PFSK-1 (cell line): ENCODE measurements around the gene NKPD1.

Experiments
- FOXP2 ChIP-seq: optimal IDR thresholded peaks from 2 replicates; pipeline ENCODE3; 2011; ENCODE audit warnings: borderline replicate concordance, control low read depth, inconsistent platforms; ENCODE audit not compliant: insufficient read depth; ENCODE audit errors: extremely low read length, extremely low read depth
- POLR2AphosphoS5 ChIP-seq: IDR thresholded peaks from 2 replicates; pipeline ENCODE4 v1.6.1; 2012; ENCODE audit warnings: low read depth, mild to moderate bottlenecking, control low read depth, low read length, moderate library complexity
- SIN3A ChIP-seq: IDR thresholded peaks from 2 replicates; pipeline ENCODE4 v1.6.1; 2012; ENCODE audit warnings: mild to moderate bottlenecking, low read length, moderate library complexity, borderline replicate concordance; ENCODE audit not compliant: insufficient read depth
- TAF1 ChIP-seq: IDR thresholded peaks from 2 replicates; pipeline ENCODE4 v1.6.1; 2012; ENCODE audit warnings: low read length, control low read depth, borderline replicate concordance; ENCODE audit not compliant: insufficient read depth
- TF ChIP-seq, protein P1 (sequence below), 2 experiments: IDR thresholded peaks; 2 replicates each; pipeline versions ENCODE4 v1.6.1 to v1.8.0; 2011 to 2012; ENCODE audit warnings: low read depth in 2 of 2, low read length in 2 of 2, control low read depth in 1 of 2, inconsistent platforms in 1 of 2, mild to moderate bottlenecking in 1 of 2, moderate library complexity in 1 of 2; ENCODE audit not compliant: insufficient read depth in 1 of 2

The NKPD1 gene

DNA sequence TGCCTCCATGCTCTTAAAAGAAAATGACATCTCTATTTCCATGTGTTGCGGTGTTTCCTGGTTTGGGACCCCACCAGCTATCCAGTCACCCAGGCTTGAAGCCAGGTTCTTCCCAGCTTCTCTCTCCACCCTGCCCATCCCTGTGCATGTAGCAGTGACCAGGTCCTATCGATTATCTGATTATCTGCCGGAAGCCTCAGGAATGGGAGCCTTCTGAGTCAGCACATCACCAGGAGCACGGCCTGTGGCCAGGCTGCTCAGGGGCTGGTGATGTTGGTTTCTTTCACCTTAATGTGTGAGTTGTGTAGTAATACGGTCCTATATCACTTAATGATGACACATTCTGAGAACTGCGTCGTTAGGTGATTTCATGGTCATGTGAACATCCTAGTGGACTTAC, 34.1 kb downstream of the NKPD1 start:
- TF ChIP-seq FOXP2 (no peak), SIN3A (no peak)
- TF ChIP-seq, protein P1, sequence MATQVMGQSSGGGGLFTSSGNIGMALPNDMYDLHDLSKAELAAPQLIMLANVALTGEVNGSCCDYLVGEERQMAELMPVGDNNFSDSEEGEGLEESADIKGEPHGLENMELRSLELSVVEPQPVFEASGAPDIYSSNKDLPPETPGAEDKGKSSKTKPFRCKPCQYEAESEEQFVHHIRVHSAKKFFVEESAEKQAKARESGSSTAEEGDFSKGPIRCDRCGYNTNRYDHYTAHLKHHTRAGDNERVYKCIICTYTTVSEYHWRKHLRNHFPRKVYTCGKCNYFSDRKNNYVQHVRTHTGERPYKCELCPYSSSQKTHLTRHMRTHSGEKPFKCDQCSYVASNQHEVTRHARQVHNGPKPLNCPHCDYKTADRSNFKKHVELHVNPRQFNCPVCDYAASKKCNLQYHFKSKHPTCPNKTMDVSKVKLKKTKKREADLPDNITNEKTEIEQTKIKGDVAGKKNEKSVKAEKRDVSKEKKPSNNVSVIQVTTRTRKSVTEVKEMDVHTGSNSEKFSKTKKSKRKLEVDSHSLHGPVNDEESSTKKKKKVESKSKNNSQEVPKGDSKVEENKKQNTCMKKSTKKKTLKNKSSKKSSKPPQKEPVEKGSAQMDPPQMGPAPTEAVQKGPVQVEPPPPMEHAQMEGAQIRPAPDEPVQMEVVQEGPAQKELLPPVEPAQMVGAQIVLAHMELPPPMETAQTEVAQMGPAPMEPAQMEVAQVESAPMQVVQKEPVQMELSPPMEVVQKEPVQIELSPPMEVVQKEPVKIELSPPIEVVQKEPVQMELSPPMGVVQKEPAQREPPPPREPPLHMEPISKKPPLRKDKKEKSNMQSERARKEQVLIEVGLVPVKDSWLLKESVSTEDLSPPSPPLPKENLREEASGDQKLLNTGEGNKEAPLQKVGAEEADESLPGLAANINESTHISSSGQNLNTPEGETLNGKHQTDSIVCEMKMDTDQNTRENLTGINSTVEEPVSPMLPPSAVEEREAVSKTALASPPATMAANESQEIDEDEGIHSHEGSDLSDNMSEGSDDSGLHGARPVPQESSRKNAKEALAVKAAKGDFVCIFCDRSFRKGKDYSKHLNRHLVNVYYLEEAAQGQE (IDR thresholded peaks at IDR 0.05; ENCODE audit: insufficient read depth in 1 of 2, low read depth in 2 of 2, low read length in 2 of 2) = no peak

DNA sequence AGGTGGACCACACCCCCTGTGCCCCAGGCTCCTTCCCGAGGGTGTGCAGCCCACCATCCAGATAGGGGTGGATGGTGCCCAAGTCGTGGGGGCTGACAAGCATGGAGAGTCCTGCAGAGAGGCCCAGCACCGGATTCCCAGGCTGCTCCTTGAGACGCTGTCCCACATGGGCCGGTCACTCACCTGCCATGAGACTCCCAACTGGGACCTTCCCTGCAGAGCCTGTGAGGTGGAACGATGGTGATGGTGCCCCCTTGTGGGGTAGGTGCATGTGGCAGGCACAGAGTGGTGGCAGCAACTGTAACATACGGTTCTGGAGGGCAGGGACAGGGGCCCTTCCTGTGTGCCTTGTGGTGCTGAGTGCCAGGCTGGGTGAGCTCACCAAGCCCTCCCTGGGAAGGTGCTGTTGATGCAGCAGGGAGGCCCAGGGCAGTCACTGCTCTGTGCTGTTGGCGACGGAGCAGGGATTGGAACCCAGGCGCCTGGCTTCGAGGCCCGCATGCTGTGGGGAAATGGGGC, 34.7 kb downstream of the NKPD1 start:
- no peak for TF ChIP-seq SIN3A

DNA sequence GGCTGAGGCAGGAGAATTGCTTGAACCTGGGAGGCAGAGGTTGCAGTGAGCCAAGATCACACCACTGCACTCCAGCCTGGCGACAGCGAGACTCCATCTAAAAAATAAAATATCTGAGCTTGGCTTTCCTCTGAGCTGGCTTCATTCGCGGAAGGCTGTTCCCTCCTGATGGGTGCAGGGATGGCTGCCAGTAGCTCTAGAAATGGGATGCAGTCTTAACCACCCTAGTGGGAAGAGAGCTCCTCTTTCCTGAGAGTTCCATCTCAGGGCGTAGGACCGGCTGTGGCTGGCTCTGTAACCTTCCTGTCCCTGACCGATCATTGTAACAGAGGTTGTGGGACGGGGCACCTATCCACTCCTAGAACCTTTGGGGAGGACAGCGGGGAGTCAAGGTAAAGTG, 35.4 kb downstream of the NKPD1 start:
- no peak for TF ChIP-seq TAF1
- TF ChIP-seq, protein P1 (IDR thresholded peaks at IDR 0.05; ENCODE audit: insufficient read depth in 1 of 2, low read depth in 2 of 2, low read length in 2 of 2) = no peak
- TF ChIP-seq SIN3A = no peak
- TF ChIP-seq POLR2AphosphoS5 = no peak
- no peak for TF ChIP-seq FOXP2

DNA sequence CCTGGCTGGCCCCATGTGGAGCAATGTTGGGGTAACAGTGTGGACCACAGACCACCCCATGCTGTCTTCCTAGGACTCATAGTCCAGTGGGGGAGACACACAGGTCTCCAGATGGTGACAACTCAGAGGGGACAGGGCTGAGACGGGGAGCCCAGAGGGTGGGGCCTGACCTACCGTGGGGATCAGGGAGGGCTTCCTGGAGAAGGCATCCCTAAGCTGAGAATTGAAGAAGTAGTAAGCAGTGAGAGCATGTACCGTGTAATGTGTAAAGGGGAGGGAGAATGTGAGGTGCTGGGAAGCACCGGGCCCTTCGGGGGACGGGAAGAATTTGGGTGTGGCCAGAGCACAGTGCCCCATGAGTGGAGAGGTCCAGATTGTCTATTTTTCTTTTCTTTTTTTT, 36.8 kb downstream of the NKPD1 start:
- TF ChIP-seq SIN3A (no peak), POLR2AphosphoS5 (no peak), FOXP2 (no peak), TAF1 (no peak)
- TF ChIP-seq, protein P1 (IDR thresholded peaks at IDR 0.05; ENCODE audit: insufficient read depth in 1 of 2, low read depth in 2 of 2, low read length in 2 of 2) = no peak

DNA sequence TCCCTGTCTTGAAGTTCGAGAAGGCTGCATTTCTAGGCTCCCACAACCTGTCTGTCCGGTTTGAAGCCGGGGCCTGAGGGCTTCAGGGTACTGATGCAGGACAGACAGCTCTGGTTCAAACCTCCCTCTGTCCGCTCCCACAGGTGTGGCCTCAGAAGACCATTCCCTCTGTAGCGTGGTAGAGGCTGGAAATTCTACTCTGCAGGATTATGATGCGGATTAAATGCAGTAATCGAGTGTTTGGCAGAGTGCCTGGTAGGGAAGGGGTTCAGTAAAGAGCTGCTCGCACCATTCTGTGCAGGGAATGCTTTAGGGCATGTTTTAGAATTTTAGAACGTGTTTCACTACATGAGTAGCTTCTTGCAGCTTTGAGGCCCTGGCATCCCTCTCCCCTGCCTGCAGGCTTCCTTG, 37.3 kb downstream of the NKPD1 start:
- TF ChIP-seq SIN3A (no peak), FOXP2 (no peak), TAF1 (no peak), POLR2AphosphoS5 (no peak)
- TF ChIP-seq, protein P1 (IDR thresholded peaks at IDR 0.05; ENCODE audit: insufficient read depth in 1 of 2, low read depth in 2 of 2, low read length in 2 of 2) = no peak

DNA sequence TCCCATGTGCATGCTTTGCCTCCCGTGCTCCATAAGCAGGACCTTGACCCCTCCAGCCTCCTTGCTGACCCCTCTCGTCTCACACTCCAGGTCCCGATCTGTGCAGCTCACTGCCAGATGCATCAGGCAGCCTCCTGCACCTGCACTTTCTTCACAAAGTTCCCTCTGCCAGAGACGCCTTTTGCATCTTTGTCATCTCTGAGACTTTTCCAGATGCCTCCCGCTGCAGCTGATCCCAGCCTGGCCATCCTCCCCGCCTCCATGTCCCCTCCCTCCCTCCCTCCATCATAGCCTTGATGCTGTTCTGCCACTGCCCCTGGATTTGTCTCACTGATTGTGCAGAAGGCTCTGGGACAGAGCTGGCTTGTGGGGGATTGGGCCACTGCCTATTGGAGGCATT, 38.0 kb downstream of the NKPD1 start:
- TF ChIP-seq TAF1 = no peak
- no peak for TF ChIP-seq SIN3A
